IMR-90 (cell line): ENCODE results near the gene CHMP4A. TPM values are rescaled to one million over a fixed set of nuclear protein-coding genes. Genes with fewer than 3 reads are reported as not detected.

Experiments
- ATAC-seq: fragments of 200-7000 bp; cut with Tn5 transposase; 2 replicates; pipeline ENCODE4 v1.9.1; 2020; ENCODE audit warnings: low read depth, mild to moderate bottlenecking, moderate library complexity
- BruUV-seq: library from RNA; stranded (reverse); fragments of 400-500 nt; replicated peaks from 2 replicates; lab custom pipeline; 2021; lab: Mats Ljungman, UMichigan
- CTCF ChIA-PET: fragments of 300-600 bp; formaldehyde crosslinking; extraction: SDS; loops from one replicate; lab custom pipeline; 2021; ENCODE audit warnings: antibody characterized with exemption; lab: Yijun Ruan, JAX
- POLR2A ChIA-PET: fragments of 300-600 bp; sonication (Branson Sonifier 250); formaldehyde crosslinking; loops from one replicate; lab custom pipeline; 2022; ENCODE audit warnings: antibody characterized with exemption; ENCODE audit not compliant: unreplicated experiment; lab: Charles Lee
- DNase-seq: peaks from one replicate; pipeline ENCODE4 v3.0.0; 2013
- H2AFZ ChIP-seq: replicated peaks from 2 replicates; pipeline ENCODE3; 2013; ENCODE audit warnings: low read length, mild to moderate bottlenecking; ENCODE audit not compliant: poor library complexity
- H2AK5ac ChIP-seq: 2 replicates; pipeline ENCODE4 v1.6.1; 2013; ENCODE audit warnings: low read depth, low read length, inconsistent platforms
- H2AK9ac ChIP-seq: replicated peaks from 2 replicates; pipeline ENCODE3; 2013; ENCODE audit warnings: mild to moderate bottlenecking, low read depth, low read length, moderate library complexity; ENCODE audit not compliant: poor library complexity
- H2BK120ac ChIP-seq: 2 replicates; pipeline ENCODE4 v1.6.1; 2013; ENCODE audit warnings: low read depth, low read length, inconsistent platforms
- H2BK15ac ChIP-seq: 3 replicates; pipeline ENCODE4 v1.6.1; 2013; ENCODE audit warnings: low read depth, low read length, inconsistent platforms
- H2BK20ac ChIP-seq: 2 replicates; pipeline ENCODE4 v1.6.1; 2013; ENCODE audit warnings: low read depth, mild to moderate bottlenecking, inconsistent platforms, low read length, moderate library complexity
- H2BK5ac ChIP-seq: 2 replicates; pipeline ENCODE4 v1.6.1; 2013; ENCODE audit warnings: mild to moderate bottlenecking, low read depth, low read length, inconsistent platforms; ENCODE audit not compliant: poor library complexity, severe bottlenecking
- H3K14ac ChIP-seq: replicated peaks from 2 replicates; pipeline ENCODE4 v1.6.1; 2013; ENCODE audit warnings: low read depth, low read length, inconsistent platforms
- H3K18ac ChIP-seq: 2 replicates; pipeline ENCODE4 v1.6.1; 2013; ENCODE audit warnings: low read depth, low read length, control low read depth
- H3K23ac ChIP-seq: 2 replicates; pipeline ENCODE4 v1.6.1; 2013; ENCODE audit warnings: low read depth, low read length, inconsistent platforms
- H3K27ac ChIP-seq: 2 replicates; pipeline ENCODE4 v1.5.1; 2013; ENCODE audit warnings: mild to moderate bottlenecking, control low read depth, low read length; ENCODE audit not compliant: insufficient read depth
- H3K27me3 ChIP-seq: 2 replicates; pipeline ENCODE4 v1.6.1; 2013; ENCODE audit warnings: low read length; ENCODE audit not compliant: control insufficient read depth, insufficient read depth
- H3K36me3 ChIP-seq: 2 replicates; pipeline ENCODE4 v1.6.1; 2013; ENCODE audit warnings: low read length, mixed read lengths; ENCODE audit not compliant: control insufficient read depth, insufficient read depth
- H3K4ac ChIP-seq: 2 replicates; pipeline ENCODE4 v1.6.1; 2013; ENCODE audit warnings: low read depth, low read length, inconsistent platforms
- H3K4me1 ChIP-seq: 2 replicates; pipeline ENCODE4 v1.6.1; 2013; ENCODE audit warnings: low read length, mixed read lengths; ENCODE audit not compliant: control insufficient read depth, insufficient read depth
- H3K4me2 ChIP-seq: 2 replicates; pipeline ENCODE4 v1.6.1; 2013; ENCODE audit warnings: low read depth, mild to moderate bottlenecking, control low read depth, low read length, moderate library complexity
- H3K4me3 ChIP-seq: 2 replicates; pipeline ENCODE4 v1.5.1; 2013; ENCODE audit warnings: low read depth, mild to moderate bottlenecking, control low read depth, low read length, moderate library complexity; ENCODE audit not compliant: insufficient read depth
- H3K56ac ChIP-seq: 2 replicates; pipeline ENCODE4 v1.6.1; 2013; ENCODE audit warnings: low read length, inconsistent platforms; ENCODE audit not compliant: insufficient read depth; ENCODE audit errors: extremely low read depth
- H3K79me1 ChIP-seq, 2 experiments: 2 replicates each; pipeline ENCODE4 v1.6.1; 2013; ENCODE audit warnings: low read length in 2 of 2, inconsistent platforms in 1 of 2, low read depth in 1 of 2
- H3K9ac ChIP-seq: 2 replicates; pipeline ENCODE4 v1.6.1; 2013; ENCODE audit warnings: low read depth, low read length, control low read depth
- H3K9me1 ChIP-seq: 2 replicates; pipeline ENCODE4 v1.6.1; 2013; ENCODE audit warnings: low read length, inconsistent platforms; ENCODE audit not compliant: insufficient read depth
- H3K9me3 ChIP-seq: 2 replicates; pipeline ENCODE4 v1.6.1; 2013; ENCODE audit warnings: low read length; ENCODE audit not compliant: control insufficient read depth, insufficient read depth
- H4K20me1 ChIP-seq: 2 replicates; pipeline ENCODE4 v1.6.1; 2013; ENCODE audit warnings: low read length, inconsistent platforms; ENCODE audit not compliant: insufficient read depth
- H4K5ac ChIP-seq: 2 replicates; pipeline ENCODE4 v1.6.1; 2013; ENCODE audit warnings: mild to moderate bottlenecking, low read depth, low read length, control low read depth
- H4K8ac ChIP-seq, 2 experiments: 2 replicates each; pipeline ENCODE4 v1.6.1; 2013; ENCODE audit warnings: low read depth in 2 of 2, low read length in 2 of 2, control low read depth in 1 of 2, inconsistent platforms in 1 of 2
- H4K91ac ChIP-seq: 2 replicates; pipeline ENCODE4 v1.6.1; 2013; ENCODE audit warnings: low read depth, low read length, inconsistent platforms; ENCODE audit not compliant: insufficient read depth
- FOS ChIP-seq: fragments of 150-350 bp; IDR thresholded peaks from 2 replicates; pipeline ENCODE4 v1.6.1; 2016; ENCODE audit warnings: low read depth, low read length
- MAFK ChIP-seq: IDR thresholded peaks from 2 replicates; pipeline ENCODE4 v1.6.1; 2012; ENCODE audit warnings: low read depth, low read length, improper control_type of control experiment
- MAZ ChIP-seq: IDR thresholded peaks from 2 replicates; pipeline ENCODE4 v1.6.1; 2012; ENCODE audit warnings: low read depth, mild to moderate bottlenecking, low read length, improper control_type of control experiment, moderate library complexity, borderline replicate concordance
- MXI1 ChIP-seq: IDR thresholded peaks from 2 replicates; pipeline ENCODE4 v1.6.1; 2012; ENCODE audit warnings: low read depth, mild to moderate bottlenecking, low read length, moderate library complexity, borderline replicate concordance
- RFX5 ChIP-seq: IDR thresholded peaks from 2 replicates; pipeline ENCODE4 v1.8.0; 2012; ENCODE audit warnings: low read depth, mild to moderate bottlenecking, low read length, moderate library complexity
- WGBS, 2 experiments: methylation state at CpG; one replicate each; pipeline versions ENCODE4 v1.1.5 to v1.1.7; 2013; ENCODE audit warnings: missing lambda C conversion rate in 2 of 2; ENCODE audit not compliant: insufficient read length in 1 of 2; ENCODE audit errors: extremely low coverage in 2 of 2; 5-methylcytosine and 5-hydroxymethylcytosine counted together
- dilution Hi-C: fragments of 300-500 bp; cut with HindIII; formaldehyde crosslinking; loops from one replicate; pipeline ENCODE4 v1.14.3; 2018; ENCODE audit warnings: low sequenced_read_pairs; ENCODE audit not compliant: unreplicated experiment
- in situ Hi-C: fragments of 300-500 bp; cut with MboI; formaldehyde crosslinking; loops from 3 replicates; pipeline ENCODE4 v1.14.3; 2019; ENCODE audit warnings: low sequenced_read_pairs, inconsistent platforms, mixed read lengths
- intact Hi-C: fragments of 100-400 bp; cut with micrococcal nuclease; formaldehyde crosslinking; loops from 2 replicates; pipeline ENCODE4 v1.10.0; 2022
- polyA plus RNA-seq, 3 experiments: library from polyadenylated mRNA; depleted of rRNA; stranded (reverse); fragments of >200 nt; gene quantifications; 2 replicates each; pipeline ENCODE4 v1.2.3, GENCODE V29; 2012; ENCODE audit warnings: low replicate concordance in 1 of 3
- total RNA-seq: library from RNA; depleted of rRNA; stranded (reverse); fragments of >200 nt; gene quantifications from 2 replicates; pipeline ENCODE4 v1.2.3, GENCODE V29; 2012
- TF ChIP-seq, protein P1 (sequence below): fragments of 150-350 bp; IDR thresholded peaks from 2 replicates; pipeline ENCODE4 v1.6.1; 2017; ENCODE audit warnings: mild to moderate bottlenecking, antibody characterized with exemption, low read length, low read depth

CHMP4A gene
- total and polyA plus RNA-seq, 2 of the 4 experiments (the other 2 are of a cell fraction): 22.0 to 63.8 TPM

DNA sequence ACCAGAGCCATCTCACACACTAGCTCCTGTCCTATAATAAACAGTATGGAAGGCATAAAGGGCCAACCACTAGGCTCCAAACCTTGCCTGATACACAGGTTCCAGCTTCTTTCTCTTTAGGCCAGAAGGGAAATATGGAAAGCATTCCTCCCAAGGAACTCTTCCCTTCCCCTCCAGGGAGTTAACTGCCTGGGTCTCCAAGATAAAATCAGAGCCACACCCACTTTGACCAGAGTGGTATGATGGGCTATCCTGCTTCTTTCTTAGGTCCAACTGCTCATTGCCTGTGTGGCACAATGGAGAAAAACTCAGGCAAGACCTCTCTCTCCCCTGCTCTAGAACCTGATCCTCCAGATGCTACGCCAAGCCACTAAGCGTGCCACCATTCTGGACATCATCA, 5.7 kb downstream of the CHMP4A start:
- Histone ChIP-seq H3K79me1 (peaks cover 13 to 54% of the 10 kb centered on the region in 2 experiments), H3K36me3 (peaks cover 47% of the 10 kb centered on the region), H3K4ac (no peak overlapping the region), H4K91ac (no peak overlapping the region), H3K9me1 (peaks cover 11% of the 10 kb centered on the region; the same call in 1 of the 2 replicates), H4K20me1 (no peaks in the 10 kb centered on the region; the same call in 1 of the 2 replicates), H2BK20ac (no peak overlapping the region), H3K18ac (no peak overlapping the region), H3K9ac (no peak overlapping the region), H4K8ac (no peak overlapping the region), H4K5ac (no peak overlapping the region), H3K27ac (no peak overlapping the region), H2BK15ac (no peak overlapping the region), H3K4me3 (no peak overlapping the region), H3K27me3 (no peaks in the 10 kb centered on the region), H2AK9ac (no peak overlapping the region), H2BK120ac (no peak overlapping the region), H2BK5ac (no peak overlapping the region), H3K9me3 (no peaks in the 10 kb centered on the region), H3K4me1 (no peaks in the 10 kb centered on the region), H3K56ac (no peak overlapping the region), H3K4me2 (no peak overlapping the region), H2AFZ (no peak overlapping the region), H3K14ac (no peak overlapping the region), H2AK5ac (no peak overlapping the region), H3K23ac (no peak overlapping the region)
- DNase-seq (no peak), ATAC-seq (no peak)
- no peak for TF ChIP-seq MAZ
- TF ChIP-seq RFX5: no peak
- no peak for TF ChIP-seq MXI1
- no peak for TF ChIP-seq FOS
- TF ChIP-seq, protein P1, sequence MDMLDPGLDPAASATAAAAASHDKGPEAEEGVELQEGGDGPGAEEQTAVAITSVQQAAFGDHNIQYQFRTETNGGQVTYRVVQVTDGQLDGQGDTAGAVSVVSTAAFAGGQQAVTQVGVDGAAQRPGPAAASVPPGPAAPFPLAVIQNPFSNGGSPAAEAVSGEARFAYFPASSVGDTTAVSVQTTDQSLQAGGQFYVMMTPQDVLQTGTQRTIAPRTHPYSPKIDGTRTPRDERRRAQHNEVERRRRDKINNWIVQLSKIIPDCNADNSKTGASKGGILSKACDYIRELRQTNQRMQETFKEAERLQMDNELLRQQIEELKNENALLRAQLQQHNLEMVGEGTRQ: no peak
- TF ChIP-seq MAFK: no peak
- ChIA-PET CTCF (no interaction called here), POLR2A (no interaction called here)
- in situ Hi-C loops (no loop called here), intact Hi-C loops (no loop called here), dilution Hi-C loops (no loop called here)
- no CpG with 5 or more reads among the region's 2 CpGs for WGBS, 2 experiments
- BruUV-seq: no TSS peak
